GM23338 (cell line): Measurements from ENCODE around the gene TMEM132D. TPM values are rescaled to one million over a fixed set of nuclear protein-coding genes. Genes with fewer than 3 reads are reported as not detected.

Source experiments
- ATAC-seq: fragments of 200-7000 bp; cut with Tn5 transposase; 3 replicates; pipeline ENCODE4 v1.9.1; 2020
- DNase-seq: peaks from one replicate; pipeline ENCODE4 v3.0.0-alpha.2; 2015; ENCODE audit warnings: low spot score
- H2AFZ ChIP-seq: fragments of 200-600 bp; sonication (generic); 2 replicates; pipeline ENCODE4 v1.8.0; 2016; ENCODE audit warnings: antibody characterized with exemption, mild to moderate bottlenecking, moderate library complexity
- H3F3A ChIP-seq: fragments of 200-600 bp; sonication (generic); replicated peaks from 2 replicates; pipeline ENCODE4 v1.8.0; 2017; ENCODE audit warnings: antibody characterized with exemption, mixed run types, low read depth
- H3K27ac ChIP-seq: fragments of 200-600 bp; sonication (generic); 2 replicates; pipeline ENCODE4 v1.6.1; 2016; ENCODE audit warnings: low read depth
- H3K27me3 ChIP-seq: fragments of 200-600 bp; sonication (generic); 2 replicates; pipeline ENCODE4 v1.8.0; 2016; ENCODE audit warnings: mild to moderate bottlenecking, mixed run types, moderate library complexity; ENCODE audit not compliant: insufficient read depth
- H3K36me3 ChIP-seq: fragments of 200-600 bp; sonication (generic); 2 replicates; pipeline ENCODE4 v1.8.0; 2016; ENCODE audit warnings: mild to moderate bottlenecking; ENCODE audit not compliant: insufficient read depth
- H3K4me1 ChIP-seq: fragments of 200-600 bp; sonication (generic); 2 replicates; pipeline ENCODE4 v1.8.0; 2016; ENCODE audit warnings: mild to moderate bottlenecking, moderate library complexity; ENCODE audit not compliant: insufficient read depth
- H3K4me2 ChIP-seq: fragments of 200-600 bp; sonication (generic); 2 replicates; pipeline ENCODE4 v1.7.1; 2017; ENCODE audit warnings: mixed run types
- H3K4me3 ChIP-seq: fragments of 200-600 bp; sonication (generic); 2 replicates; pipeline ENCODE4 v1.6.1; 2016; ENCODE audit warnings: mixed run types
- H3K79me2 ChIP-seq: fragments of 200-600 bp; sonication (generic); replicated peaks from 2 replicates; pipeline ENCODE4 v1.8.0; 2017; ENCODE audit warnings: mild to moderate bottlenecking; ENCODE audit not compliant: insufficient read depth
- H3K9me2 ChIP-seq: fragments of 200-600 bp; sonication (generic); 2 replicates; pipeline ENCODE4 v1.8.0; 2017; ENCODE audit not compliant: insufficient read depth
- H4K20me1 ChIP-seq: fragments of 200-600 bp; sonication (generic); replicated peaks from 2 replicates; pipeline ENCODE4 v1.8.0; 2017; ENCODE audit warnings: mild to moderate bottlenecking; ENCODE audit not compliant: insufficient read depth
- H3K27ac Mint-ChIP-seq: 2 replicates; pipeline ENCODE4 v1.8.0; 2020; ENCODE audit warnings: inconsistent platforms, mild to moderate bottlenecking, moderate library complexity, mixed read lengths
- H3K27me3 Mint-ChIP-seq: 3 replicates; pipeline ENCODE4 v1.8.0; 2022; ENCODE audit warnings: low read depth, mild to moderate bottlenecking, moderate library complexity, mixed read lengths, inconsistent platforms; ENCODE audit not compliant: insufficient read depth, poor library complexity
- H3K36me3 Mint-ChIP-seq: 3 replicates; pipeline ENCODE4 v1.8.0; 2021; ENCODE audit warnings: low read depth, mild to moderate bottlenecking, inconsistent platforms, moderate library complexity, mixed read lengths
- H3K4me1 Mint-ChIP-seq: 3 replicates; pipeline ENCODE4 v1.8.0; 2020; ENCODE audit warnings: mild to moderate bottlenecking, inconsistent platforms, mixed read lengths
- H3K4me3 Mint-ChIP-seq: 3 replicates; pipeline ENCODE4 v1.8.0; 2021; ENCODE audit warnings: moderate library complexity, mild to moderate bottlenecking, inconsistent platforms, mixed read lengths
- H3K9me3 Mint-ChIP-seq: 3 replicates; pipeline ENCODE4 v1.8.0; 2020; ENCODE audit warnings: moderate library complexity, mild to moderate bottlenecking, inconsistent platforms, mixed read lengths
- CREB1 ChIP-seq: fragments of 250-450 bp; sonication (Bioruptor Pico); IDR thresholded peaks from 2 replicates; pipeline ENCODE4 v1.5.0; 2020; ENCODE audit warnings: low read depth, mild to moderate bottlenecking, moderate library complexity
- CTCF ChIP-seq, 2 experiments: fragments of 200-600 bp in 1 of 2; sonication (generic) in 1 of 2; conservative IDR thresholded peaks; 2 replicates each; pipeline versions ENCODE4 v1.5.1 to v1.6.1; 2016 to 2017; ENCODE audit warnings: antibody characterized with exemption in 2 of 2, low read depth in 2 of 2, mild to moderate bottlenecking in 2 of 2, moderate library complexity in 1 of 2
- ZNF331 ChIP-seq: fragments of 250-450 bp; sonication (Bioruptor Pico); IDR thresholded peaks from 2 replicates; pipeline ENCODE4 v1.5.0; 2020; ENCODE audit warnings: low read depth, mild to moderate bottlenecking, moderate library complexity
- polyA plus RNA-seq: library from polyadenylated mRNA; unstranded; fragments of >200 nt; fragmentation: Nextera tagmentation; extraction: Ambion mirVana; gene quantifications from 2 replicates; pipeline ENCODE4 v1.2.1, GENCODE V29; 2016
- total RNA-seq: library from RNA; depleted of rRNA; stranded (reverse); fragments of >200 nt; shearing (Covaris generic); gene quantifications from 2 replicates; pipeline ENCODE4 v1.2.3, GENCODE V29; 2014
- TF ChIP-seq, protein P1 (sequence below): IDR thresholded peaks from one replicate; pipeline ENCODE4 v1.6.1; 2018; ENCODE audit warnings: antibody characterized with exemption; ENCODE audit not compliant: unreplicated experiment
- TF ChIP-seq, protein P2 (sequence below): fragments of 250-450 bp; sonication (Bioruptor Pico); IDR thresholded peaks from 2 replicates; pipeline ENCODE4 v1.5.0; 2020; ENCODE audit warnings: mild to moderate bottlenecking, moderate library complexity

The TMEM132D gene
- total and polyA plus RNA-seq, 2 experiments from 2014 or later = 0.44 to 5.3 TPM

- Histone ChIP-seq H2AFZ (no peak overlapping the region), H3K36me3 (0 out of 2 replicates have a peak, but pooled peaks cover 3% of the 10 kb centered on the region), H3F3A (no peaks in the 10 kb centered on the region), H3K27me3 (no peaks in the 10 kb centered on the region), H3K27ac (no peak overlapping the region), H3K4me3 (no peak overlapping the region), H3K9me2 (no peaks in the 10 kb centered on the region), H3K4me2 (no peak overlapping the region), H3K4me1 (no peaks in the 10 kb centered on the region), H3K79me2 (no peaks in the 10 kb centered on the region), H4K20me1 (no peaks in the 10 kb centered on the region)
- no peak for DNase-seq
- Mint-ChIP-seq H3K9me3 (peaks cover 94% of the 10 kb centered on the region), H3K27me3 (peaks cover 8% of the 10 kb centered on the region), H3K27ac (no peak overlapping the region), H3K4me3 (no peak overlapping the region), H3K36me3 (peaks cover 49% of the 10 kb centered on the region), H3K4me1 (no peaks in the 10 kb centered on the region)
- TF ChIP-seq, protein P1, sequence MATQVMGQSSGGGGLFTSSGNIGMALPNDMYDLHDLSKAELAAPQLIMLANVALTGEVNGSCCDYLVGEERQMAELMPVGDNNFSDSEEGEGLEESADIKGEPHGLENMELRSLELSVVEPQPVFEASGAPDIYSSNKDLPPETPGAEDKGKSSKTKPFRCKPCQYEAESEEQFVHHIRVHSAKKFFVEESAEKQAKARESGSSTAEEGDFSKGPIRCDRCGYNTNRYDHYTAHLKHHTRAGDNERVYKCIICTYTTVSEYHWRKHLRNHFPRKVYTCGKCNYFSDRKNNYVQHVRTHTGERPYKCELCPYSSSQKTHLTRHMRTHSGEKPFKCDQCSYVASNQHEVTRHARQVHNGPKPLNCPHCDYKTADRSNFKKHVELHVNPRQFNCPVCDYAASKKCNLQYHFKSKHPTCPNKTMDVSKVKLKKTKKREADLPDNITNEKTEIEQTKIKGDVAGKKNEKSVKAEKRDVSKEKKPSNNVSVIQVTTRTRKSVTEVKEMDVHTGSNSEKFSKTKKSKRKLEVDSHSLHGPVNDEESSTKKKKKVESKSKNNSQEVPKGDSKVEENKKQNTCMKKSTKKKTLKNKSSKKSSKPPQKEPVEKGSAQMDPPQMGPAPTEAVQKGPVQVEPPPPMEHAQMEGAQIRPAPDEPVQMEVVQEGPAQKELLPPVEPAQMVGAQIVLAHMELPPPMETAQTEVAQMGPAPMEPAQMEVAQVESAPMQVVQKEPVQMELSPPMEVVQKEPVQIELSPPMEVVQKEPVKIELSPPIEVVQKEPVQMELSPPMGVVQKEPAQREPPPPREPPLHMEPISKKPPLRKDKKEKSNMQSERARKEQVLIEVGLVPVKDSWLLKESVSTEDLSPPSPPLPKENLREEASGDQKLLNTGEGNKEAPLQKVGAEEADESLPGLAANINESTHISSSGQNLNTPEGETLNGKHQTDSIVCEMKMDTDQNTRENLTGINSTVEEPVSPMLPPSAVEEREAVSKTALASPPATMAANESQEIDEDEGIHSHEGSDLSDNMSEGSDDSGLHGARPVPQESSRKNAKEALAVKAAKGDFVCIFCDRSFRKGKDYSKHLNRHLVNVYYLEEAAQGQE = no peak
- TF ChIP-seq CREB1 (CRISPR knock-in tag) (no peak), ZNF331 (CRISPR knock-in tag) (no peak), CTCF (conservative IDR thresholded peaks at IDR 0.05; ENCODE audit: low read depth in 2 of 2) (peak; percentile 11 to 28; a peak in 1 of 4 replicates)
- TF ChIP-seq, protein P2, sequence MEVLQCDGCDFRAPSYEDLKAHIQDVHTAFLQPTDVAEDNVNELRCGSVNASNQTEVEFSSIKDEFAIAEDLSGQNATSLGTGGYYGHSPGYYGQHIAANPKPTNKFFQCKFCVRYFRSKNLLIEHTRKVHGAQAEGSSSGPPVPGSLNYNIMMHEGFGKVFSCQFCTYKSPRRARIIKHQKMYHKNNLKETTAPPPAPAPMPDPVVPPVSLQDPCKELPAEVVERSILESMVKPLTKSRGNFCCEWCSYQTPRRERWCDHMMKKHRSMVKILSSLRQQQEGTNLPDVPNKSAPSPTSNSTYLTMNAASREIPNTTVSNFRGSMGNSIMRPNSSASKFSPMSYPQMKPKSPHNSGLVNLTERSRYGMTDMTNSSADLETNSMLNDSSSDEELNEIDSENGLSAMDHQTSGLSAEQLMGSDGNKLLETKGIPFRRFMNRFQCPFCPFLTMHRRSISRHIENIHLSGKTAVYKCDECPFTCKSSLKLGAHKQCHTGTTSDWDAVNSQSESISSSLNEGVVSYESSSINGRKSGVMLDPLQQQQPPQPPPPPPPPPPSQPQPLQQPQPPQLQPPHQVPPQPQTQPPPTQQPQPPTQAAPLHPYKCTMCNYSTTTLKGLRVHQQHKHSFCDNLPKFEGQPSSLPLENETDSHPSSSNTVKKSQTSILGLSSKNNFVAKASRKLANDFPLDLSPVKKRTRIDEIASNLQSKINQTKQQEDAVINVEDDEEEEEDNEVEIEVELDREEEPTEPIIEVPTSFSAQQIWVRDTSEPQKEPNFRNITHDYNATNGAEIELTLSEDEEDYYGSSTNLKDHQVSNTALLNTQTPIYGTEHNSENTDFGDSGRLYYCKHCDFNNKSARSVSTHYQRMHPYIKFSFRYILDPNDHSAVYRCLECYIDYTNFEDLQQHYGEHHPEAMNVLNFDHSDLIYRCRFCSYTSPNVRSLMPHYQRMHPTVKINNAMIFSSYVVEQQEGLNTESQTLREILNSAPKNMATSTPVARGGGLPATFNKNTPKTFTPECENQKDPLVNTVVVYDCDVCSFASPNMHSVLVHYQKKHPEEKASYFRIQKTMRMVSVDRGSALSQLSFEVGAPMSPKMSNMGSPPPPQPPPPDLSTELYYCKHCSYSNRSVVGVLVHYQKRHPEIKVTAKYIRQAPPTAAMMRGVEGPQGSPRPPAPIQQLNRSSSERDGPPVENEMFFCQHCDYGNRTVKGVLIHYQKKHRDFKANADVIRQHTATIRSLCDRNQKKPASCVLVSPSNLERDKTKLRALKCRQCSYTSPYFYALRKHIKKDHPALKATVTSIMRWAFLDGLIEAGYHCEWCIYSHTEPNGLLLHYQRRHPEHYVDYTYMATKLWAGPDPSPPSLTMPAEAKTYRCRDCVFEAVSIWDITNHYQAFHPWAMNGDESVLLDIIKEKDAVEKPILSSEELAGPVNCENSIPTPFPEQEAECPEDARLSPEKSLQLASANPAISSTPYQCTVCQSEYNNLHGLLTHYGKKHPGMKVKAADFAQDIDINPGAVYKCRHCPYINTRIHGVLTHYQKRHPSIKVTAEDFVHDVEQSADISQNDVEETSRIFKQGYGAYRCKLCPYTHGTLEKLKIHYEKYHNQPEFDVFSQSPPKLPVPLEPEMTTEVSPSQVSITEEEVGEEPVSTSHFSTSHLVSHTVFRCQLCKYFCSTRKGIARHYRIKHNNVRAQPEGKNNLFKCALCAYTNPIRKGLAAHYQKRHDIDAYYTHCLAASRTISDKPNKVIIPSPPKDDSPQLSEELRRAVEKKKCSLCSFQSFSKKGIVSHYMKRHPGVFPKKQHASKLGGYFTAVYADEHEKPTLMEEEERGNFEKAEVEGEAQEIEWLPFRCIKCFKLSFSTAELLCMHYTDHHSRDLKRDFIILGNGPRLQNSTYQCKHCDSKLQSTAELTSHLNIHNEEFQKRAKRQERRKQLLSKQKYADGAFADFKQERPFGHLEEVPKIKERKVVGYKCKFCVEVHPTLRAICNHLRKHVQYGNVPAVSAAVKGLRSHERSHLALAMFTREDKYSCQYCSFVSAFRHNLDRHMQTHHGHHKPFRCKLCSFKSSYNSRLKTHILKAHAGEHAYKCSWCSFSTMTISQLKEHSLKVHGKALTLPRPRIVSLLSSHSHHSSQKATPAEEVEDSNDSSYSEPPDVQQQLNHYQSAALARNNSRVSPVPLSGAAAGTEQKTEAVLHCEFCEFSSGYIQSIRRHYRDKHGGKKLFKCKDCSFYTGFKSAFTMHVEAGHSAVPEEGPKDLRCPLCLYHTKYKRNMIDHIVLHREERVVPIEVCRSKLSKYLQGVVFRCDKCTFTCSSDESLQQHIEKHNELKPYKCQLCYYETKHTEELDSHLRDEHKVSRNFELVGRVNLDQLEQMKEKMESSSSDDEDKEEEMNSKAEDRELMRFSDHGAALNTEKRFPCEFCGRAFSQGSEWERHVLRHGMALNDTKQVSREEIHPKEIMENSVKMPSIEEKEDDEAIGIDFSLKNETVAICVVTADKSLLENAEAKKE (CRISPR knock-in tag) = no peak
- no peak for ATAC-seq
Observed at GRCh38 chr12:129617849-129618248, 286.0 kb downstream of the TMEM132D start.
